Measurements from ENCODE around the gene WDR91.

GRCh38 chr7:135167365-135167917 is 43.9 kb downstream of the WDR91 start:
- TF ChIP-seq CTCF (IDR thresholded peaks at IDR 0.05), result no peak
- no peak for TF ChIP-seq SMC3 (IDR thresholded peaks at IDR 0.05)
- no peak for TF ChIP-seq MAX (IDR thresholded peaks at IDR 0.05)
